NK-92 (cell line): Measurements from ENCODE around the gene VDR.

Experiments
- DNase-seq: peaks from one replicate; lab custom pipeline; 2025; ENCODE audit not compliant: unreplicated experiment; lab: John Stamatoyannopoulos, UW

VDR gene

DNA sequence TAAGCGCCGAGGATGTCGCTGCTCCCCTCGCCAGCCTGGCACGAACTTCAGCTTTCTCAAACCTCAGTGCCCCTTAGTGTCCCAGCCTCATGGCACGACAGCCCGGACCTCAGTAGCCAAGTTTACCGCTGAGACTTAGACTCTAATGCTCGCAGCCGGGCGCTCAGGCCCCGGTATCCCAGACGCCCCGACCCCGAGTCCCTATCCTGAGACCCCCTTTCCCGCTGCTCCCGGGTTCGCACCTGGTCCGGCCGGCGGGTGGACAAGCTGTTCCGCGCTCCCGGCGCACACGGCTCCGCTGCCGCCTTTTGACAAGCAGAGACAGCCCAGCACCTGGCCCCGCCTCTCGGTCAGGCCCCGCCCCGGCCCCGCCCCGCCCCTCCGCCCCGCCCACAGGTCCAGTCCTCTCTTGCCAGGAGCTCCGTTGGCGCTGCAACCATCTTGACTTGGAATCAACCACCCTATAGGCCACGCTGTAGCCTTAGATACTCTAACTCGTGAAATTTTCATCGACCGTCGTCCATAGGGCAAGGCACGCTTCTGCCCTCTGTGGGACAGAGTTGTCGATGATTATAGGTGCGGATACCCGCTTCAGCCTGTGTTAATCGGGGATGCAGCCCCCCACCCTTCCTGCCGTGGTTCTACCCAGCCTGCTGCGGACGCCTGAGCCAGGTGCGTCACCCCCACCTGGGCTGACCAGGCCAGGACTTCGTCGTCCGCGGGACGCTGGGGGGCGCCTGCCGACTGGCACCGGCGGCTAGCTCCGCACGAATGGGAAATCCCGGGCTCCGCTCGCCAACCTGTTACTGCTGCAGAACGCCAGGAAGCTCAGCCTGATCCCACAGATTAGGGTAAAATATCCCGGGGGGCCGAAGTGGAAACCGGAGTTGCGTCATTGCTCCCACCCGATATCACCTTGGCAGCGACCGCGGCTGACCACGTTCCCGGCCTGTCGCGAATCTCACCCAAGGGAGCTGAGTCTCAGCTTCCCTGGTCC lies at the start of gene VDR:
TSS of gene VDR (minus strand) at position 282 of the 997 bp plus-strand sequence. CDS start 25,881 bp downstream, outside the sequence.
- DNase-seq: no peak

DNA sequence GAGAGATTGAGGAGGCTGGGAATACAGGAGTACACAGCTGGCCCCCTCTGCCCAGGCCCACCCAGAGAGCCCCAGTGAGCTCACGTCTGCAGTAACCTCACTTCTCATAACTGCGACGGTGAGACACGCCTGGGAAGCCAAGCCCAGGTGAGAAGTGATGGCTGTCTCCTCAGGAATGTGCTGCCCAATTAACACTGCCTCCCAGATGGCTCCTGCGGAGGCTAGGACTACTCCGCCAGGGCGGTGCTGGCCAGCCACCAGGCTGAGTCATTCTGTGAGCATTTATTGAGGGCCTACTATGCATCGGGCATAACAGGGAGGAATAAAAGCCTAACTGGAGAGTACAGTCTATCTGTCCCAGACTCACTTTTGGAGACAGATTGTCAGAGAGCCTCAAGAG lies 49.3 kb upstream of the VDR start:
- DNase-seq: no peak

DNA sequence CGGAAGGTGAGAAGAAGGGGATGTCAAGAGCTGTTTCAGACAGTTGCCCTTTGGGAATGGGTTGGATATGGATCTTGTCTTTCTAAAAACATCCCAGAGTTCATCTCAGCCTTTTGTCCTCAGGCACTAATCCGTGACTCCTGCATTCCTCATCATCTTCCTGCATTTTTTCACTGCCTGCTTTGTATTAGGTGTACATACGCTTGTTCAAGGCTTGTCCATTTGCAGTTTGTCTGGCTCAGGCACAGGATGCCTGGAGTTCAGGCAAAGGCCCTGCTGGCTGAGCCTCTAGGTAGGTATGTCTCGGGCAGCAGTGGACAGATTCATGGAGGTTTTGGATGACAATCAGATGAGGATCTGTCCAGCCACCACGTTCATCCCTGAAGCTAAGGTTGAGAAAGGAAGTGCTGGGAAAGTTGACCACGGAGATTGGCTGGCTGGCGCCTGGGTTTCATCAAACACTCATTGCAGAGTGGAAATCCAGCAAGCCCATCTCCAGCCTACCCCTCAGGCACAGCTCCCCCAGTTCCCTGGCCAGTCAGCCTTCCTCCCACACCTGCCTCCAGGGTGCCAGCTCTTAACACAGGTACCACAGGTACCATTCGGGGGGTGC lies 46.2 kb upstream of the VDR start:
- no peak for DNase-seq

GRCh38 chr12:47949441-47950341 lies 44.9 kb upstream of the VDR start:
- DNase-seq: no peak

- DNase-seq: no peak
These were observed 42.5 kb upstream of the VDR start for GRCh38 chr12:47947341-47947740.

DNA sequence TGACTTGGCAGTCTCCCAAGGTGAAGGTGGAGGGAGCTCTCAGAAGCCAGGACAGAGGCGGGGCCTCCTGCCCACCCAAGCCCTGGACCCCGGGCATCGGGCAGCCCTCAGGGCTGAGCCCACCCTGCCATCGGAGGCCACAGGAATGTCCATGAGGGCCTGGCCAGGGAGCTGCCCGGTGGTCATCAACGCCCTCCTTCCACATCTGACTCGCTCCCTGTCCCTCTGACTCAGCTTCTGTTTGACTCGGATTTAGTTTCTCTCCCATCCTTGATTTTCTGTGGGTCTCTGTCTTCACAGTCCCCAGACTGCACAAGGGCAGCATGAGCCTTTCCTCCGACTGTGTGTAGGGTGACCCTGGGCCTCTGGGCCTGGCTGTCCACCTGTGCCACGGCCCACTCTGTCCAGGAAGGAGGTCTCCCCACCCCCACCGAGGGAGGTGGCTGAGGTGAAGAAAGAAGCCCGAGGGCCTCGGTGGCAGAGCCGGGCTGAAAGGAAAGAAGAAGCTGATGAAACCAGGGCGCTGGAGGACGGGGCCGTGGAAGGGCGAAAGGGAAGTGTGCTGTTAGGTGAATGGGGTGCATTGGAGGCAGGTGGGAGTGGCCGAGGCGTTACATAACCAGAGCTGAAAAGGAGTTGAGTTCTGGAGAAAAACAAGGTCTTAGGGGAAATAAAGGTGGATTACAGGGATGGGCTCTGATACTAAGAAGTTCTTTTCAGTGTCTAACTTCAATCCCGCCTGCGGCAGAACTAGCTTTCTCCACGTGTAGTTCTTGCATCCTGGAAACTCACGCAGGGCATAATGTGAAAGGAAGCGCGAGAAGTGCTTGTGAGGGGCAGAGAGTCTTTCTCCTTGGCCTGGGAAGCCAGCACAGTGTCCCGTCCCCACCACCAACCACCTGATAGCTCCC lies 41.9 kb upstream of the VDR start:
- DNase-seq: no peak

DNA sequence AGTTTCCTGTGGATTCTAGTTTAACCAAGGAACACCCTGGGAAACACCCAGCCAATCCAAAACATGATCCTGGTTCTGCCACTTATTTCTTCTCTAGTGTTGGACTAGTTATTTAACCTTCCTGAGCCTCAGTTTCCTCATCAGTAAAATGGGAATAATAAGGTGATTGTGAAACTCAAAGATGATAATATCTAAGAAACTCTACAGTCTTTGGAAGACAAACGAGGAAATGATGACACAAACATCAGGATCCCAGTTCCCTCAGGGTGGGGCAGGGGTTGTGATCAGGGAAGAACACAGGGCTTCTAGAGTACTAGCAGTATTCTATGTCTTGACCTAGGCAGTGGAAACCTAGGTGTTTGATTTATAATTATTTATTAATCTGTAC lies 40.5 kb upstream of the VDR start:
- no peak for DNase-seq

DNA sequence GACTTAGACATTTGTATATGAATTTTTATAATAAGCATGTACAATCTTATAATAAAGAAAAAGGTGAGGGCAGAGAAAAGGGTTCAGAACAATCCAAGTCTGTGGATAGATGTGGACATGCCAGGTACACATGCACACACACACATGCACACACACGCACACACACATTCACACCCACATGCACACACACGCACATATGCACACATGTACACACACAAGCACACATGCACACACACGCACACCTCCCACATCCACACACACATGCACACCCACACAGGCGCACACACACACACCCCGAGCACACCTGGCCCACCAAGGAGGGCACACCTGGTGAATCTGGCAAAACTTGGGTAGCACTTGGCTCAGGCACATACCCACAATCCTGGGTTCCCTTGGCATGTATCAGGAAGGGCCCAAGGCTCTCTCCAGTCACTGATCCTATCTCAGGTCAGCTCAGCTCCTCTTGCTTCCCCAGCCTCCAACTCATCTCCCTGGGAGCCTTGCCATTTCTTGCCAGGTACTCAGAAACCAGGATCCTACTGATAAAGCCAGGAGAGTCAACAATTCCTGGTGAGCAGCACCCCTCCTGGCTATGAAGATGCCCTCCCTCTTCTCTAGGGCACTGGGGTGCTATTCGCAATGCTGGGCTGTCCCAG lies 40.0 kb upstream of the VDR start:
- no peak for DNase-seq

- DNase-seq: no peak
These were observed 39.0 kb upstream of the VDR start for GRCh38 chr12:47943623-47944340.

GRCh38 chr12:47942614-47943225 lies 37.9 kb upstream of the VDR start:
- no peak for DNase-seq

DNA sequence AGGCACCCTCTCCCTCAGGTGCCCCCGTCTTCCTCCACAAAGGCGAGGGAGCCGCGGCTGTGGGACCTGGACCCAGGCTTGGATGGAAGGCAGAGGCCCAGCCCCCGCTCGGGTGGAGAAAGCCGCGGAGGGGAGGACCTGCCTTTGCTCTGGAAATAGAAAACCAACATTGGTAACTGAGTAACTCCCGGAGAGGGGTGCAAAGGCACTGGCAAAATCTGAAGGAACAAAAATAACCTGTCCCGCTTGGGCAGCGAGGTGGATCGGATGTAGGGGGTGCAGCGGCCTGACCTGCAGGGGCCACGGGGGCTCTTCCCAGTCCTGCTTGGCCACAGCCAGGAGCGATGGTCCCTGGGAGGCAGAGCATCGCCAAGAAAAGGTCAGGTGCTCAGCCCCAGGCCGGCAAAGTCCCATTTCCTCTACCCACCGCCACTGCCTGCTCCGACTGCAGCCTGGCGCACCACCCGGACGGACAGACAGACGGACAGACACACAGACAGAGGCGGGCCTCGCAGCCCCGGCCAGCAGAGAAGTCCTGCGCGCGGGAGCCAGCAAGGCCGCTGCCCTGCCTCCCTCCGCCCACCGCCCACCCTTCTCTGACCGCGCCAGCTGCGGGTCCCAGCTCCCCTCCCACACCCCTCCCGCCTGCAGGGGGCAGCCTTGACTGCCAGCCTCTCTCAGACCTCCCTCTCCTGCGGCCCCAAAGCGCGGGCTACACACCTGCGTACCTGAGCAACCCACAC lies 37.2 kb upstream of the VDR start:
- no peak for DNase-seq

DNA sequence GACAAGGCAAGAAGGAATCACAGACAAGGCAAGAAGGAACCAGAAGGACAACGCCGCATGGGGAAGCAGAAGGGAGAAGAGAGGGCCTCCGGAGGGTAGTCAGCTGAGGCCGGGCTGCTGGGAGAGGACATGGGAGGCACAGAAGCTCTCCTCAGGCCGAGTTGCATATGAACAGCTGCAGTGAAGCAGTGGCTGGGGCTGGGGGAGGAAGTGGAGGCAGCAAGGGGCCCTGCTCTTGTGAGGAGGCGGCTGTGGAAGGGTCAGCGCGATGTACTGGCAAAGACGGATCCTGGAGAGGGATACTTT lies 36.6 kb upstream of the VDR start:
- no peak for DNase-seq

DNA sequence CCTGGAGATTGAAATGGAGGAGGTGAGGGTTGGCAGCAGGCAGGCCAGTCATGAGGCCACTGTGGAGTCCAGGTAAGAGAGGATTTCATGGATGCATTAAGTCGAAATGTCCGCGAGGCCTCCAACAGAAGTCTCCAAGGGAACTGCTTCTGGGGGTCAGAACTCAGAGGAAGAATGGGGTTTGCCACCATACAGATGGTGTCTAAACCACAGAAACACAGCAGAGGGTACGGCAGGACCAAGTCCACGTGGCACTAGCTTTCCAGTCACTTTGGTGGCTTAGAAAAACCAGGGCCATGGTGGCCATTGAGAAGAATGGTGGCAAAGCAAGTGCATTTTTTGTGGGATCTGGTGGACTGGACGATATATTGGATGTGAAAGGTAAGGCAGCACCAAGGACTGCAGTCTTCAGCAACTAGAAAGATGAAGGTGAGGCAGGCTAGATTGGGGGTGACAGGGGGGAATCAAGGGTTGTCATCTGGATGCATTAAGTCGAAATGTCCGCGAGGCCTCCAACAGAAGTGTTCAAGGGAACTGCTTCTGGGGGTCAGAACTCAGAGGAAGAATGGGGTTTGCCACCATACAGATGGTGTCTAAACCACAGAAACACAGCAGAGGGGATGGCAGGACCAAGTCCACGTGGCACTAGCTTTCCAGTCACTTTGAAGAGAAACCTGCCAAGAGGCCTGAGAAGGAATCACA lies 36.1 kb upstream of the VDR start:
- DNase-seq: no peak

DNA sequence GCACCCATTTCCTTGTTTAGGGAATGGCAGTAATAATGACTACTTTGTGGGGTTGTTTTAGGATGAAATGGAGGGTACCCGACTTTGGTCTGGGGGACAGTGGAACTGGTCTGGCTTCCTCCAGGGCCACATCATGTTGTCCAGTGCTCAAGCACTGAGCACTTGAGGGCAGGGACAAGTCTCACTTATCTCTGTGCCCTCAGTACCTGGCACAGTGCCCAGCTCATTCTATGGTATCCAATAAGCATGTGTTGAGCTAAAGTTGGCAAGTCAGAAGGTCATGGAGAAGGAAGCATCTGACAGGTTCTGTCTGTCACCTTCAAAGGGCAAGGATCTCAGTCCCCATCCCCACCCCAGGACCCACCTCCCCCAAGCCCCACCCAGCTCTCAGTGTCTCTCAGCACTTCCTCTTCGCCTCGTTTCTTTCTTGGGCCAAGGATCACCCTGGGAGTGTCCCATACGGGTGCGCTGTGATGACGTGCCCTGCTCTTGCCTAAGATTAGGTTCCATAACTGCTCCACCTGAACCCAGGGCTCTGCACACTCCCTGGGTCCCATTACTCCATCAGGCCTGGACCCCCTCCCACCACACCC lies 34.3 kb upstream of the VDR start:
- no peak for DNase-seq

- DNase-seq: no peak
These were observed 33.8 kb upstream of the VDR start for GRCh38 chr12:47938594-47938993.

- no peak for DNase-seq
These were observed 33.3 kb upstream of the VDR start for GRCh38 chr12:47938093-47938492.

DNA sequence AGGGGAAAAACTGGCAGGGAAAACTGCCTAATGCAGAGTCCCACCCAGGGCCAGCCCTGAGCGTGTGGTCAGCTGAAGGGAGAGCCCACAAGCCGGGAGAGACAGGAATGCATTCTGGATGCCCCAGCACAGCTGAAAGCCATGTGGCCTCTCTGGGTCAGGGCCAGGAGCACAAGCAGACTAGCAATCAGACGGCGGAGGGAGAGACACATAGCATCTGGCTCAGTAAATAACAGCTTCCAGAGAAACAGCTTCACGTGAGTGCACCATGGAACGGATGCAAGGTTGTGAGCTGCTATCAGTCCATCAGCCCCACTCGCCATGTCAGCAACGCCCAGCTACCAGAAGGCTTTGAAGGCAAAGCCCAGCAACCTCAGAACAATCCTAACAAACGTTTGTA lies 30.4 kb upstream of the VDR start:
- DNase-seq: no peak
